HG03439 (cell line): ENCODE data around the gene CMSS1.

Source experiments
- ATAC-seq: cut with Tn5 transposase; IDR thresholded peaks from one replicate; pipeline ENCODE4 v1.9.1; 2021; ENCODE audit warnings: mild to moderate bottlenecking, moderate library complexity; ENCODE audit not compliant: unreplicated experiment

CMSS1 gene

DNA sequence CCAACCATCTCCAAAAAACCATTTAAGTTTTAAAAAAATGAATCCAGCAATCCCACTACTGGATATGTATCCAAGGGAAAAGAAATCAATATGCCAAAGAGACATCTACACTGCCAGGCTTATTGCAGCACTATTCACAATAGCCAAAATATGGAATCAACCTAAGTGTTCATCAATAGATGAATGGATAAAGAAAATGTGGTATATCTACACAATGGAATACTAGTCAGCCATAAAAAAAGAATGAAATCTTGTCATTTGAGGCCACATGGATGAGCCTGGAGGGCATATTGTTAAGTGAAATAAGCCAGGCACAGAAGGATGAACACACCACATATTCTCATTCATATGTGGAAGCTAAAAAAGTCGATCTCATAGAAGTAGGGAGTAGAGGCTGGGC, 160.6 kb downstream of the CMSS1 start:
- ATAC-seq: no peak

DNA sequence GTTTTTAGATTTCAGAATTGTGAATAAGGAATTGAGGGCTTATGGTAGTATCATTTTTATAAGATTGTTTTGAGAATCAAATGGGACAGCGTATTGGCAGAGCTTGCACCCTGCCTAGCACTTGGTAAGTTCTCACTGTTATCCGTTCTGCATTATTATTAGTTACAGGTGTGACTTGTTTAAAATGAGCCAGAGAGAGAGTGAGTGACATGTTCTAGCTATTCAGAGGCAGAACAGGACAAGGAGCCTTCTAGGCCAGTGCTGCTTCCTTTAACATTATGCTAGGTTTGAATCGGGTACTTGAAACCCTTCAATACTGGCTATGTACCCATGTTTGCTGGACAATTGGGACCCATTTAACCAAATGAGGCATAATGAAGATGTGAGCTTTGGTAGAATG, 162.9 kb downstream of the CMSS1 start:
- no peak for ATAC-seq

DNA sequence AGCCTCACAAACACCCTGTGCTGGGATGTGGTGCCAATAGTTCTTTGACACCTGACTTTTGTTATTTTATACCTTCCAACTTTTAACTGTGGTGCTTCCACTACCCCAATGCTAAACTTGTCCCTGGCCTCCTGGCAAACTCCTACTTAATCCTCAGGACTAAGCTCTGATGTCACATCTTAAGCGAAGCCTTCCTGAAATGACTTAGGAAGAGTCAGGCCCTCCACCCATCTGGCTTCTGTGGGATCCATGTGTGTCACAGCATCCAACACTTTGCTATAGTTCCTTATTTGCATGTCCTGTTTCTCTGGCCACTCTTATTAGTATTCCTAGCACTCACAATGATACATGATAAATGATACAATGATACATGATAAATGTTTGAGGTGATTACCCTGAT, 163.5 kb downstream of the CMSS1 start:
- ATAC-seq: no peak

DNA sequence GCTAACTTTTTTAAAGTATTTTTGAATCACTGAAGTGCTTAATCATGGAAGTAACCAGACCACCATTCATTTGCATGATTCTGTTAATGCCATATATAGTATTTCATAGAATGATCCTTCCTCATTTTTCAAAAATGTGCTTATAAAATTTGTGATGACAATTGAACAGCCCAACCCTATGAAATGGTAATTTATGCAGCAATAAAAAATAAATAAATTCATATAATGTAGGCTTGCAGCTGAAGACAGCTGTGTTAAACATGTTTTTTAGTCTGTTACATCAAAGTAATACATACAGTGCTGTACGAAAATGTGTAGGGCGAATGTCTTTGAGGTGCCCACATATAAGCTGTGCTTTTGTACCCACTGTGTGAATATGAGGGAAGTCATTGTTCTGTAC, 165.0 kb downstream of the CMSS1 start:
- ATAC-seq: no peak

DNA sequence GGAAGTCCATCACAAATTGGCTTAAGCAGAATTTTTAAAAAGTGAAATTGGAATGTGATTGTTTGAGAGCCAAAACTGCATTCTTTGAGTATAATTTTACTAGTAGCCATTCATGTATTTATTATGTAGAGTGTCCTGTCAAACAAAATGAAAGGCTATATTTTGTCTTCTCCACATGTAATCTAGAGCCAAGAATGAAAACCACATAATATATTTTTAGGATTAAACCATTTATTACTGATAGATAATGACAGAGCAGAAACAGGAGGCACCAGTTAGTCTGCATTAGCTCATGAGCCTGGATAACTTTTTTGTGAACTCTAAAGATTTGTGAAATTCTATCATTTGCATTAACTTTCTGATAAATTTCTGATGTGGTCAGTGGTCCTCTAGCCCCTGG, 166.5 kb downstream of the CMSS1 start:
- no peak for ATAC-seq

DNA sequence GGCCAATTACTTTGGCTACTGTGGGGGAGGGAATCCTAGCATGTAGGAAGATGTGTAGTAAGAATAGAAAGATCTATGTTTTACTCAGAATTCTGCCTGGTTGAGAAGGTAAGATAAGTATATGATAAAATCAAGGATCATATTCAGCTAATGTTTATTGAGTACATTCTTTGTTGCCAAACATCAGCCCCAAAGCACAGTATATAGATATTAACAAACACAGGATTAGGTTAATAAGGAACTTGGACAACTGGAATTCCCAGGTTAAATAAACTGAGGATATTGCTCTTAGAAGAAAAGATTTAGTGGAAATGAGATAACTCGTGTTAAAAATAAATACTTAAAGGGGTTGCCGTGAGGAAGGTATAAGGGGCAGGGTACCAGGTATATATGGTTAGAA, 167.0 kb downstream of the CMSS1 start:
- no peak for ATAC-seq

DNA sequence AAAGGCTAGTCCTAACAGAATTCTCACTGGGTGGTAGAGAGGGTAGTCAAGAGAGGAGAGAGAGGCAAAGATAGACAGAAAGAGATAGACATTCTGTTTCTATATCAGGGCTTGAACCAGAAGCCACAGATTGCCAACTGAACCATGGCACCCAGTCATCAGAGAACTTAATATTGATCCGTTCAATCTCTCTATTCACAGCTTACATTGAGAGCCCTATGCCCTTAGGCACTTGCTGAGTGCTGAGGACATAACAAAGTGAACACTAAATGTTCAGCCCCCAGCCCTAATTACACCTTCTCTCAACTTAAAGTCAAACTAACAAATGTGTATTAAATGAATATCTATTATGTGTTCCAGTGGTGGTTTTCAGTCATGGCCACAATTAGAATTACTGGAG, 172.5 kb downstream of the CMSS1 start:
- no peak for ATAC-seq

DNA sequence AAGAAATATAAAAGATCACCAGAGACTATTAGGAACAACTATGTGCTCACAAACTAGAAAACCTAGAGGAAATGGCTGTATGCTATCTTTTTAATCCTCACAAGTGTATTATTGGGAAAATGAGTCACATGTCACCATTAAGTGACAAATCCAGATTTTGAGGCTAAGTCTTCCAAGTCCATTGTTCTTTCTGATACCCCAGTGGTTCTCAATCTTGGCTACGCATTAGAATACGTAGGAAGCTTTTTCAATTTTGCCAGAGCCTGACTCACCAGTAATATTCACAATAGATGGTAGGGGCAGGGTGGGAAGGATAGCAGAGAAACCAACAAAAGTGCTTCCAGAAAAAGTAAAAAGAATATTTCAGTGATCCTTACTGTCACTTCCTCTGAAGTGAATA, 179.6 kb downstream of the CMSS1 start:
- ATAC-seq: no peak

DNA sequence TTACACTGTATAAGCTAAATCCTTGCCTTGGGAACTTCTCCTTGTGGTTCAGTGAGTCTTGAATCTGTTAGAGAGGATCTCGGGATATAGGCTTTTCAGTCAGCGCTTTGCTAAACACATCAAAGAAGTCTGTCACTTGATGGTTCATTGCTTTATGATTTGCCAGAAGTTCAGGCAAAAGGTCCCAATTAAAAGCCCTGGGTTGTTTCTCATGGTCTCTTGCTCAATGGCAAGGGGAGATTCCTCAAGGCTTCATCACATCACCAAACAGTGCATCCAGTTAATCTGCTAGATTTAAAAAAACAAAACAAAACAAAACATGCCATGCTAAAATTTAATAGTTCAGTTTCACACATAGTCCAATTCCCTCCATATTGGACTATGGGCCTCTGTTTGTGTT, 181.9 kb downstream of the CMSS1 start:
- no peak for ATAC-seq

DNA sequence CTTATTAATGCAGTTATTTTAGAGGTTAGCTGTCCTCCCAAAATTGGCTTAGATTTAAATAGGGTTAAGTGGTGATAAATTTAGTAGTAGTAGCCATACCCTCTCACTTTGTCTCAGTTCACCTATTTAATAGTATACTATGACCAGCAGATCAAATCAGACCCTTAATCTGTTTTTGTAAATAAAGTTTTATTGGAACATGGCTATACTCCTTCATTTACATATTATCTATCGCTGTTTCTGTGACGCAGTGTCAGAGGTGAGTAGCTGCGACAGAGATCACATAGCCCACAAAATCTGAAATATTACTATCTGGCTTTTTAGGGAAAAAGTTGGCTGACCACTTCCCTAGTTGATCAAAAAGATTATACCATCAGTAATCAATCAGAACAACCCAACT, 183.4 kb downstream of the CMSS1 start:
- ATAC-seq: no peak

DNA sequence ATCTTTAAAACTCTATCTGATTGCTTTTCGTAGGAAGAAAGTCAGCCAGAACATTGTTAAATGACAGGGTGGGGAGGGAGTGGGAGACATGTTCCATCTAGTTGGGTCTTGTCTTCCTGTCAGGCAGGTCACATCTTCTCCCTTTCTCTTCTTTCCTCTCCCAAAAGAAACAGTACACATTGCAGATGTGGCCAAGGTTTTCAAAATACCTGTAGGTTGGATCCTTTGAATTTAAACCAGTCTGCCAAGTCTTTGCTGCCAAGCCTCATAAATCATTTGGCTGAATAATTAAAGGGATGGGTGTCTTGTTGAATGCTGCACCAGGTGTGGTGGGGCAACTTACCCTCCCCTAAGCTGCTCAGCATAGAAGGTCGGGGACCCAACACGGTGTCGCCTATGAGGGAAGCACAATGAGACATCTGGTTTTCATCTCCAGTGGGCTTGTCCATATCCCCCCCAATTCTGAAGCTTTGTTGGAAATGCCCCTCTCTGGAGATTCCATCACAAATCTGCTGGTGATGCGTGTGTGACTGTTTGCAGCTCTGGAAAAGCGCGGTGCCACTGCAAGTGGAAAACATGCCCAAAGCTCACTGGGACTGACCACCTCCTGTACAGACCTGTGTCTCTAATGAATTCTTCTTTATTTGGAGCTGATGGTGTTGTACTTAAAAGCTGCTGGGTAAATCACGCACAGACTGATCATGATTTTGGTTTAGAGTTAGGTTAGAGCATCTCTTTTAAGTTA, 184.0 kb downstream of the CMSS1 start:
- ATAC-seq: no peak

DNA sequence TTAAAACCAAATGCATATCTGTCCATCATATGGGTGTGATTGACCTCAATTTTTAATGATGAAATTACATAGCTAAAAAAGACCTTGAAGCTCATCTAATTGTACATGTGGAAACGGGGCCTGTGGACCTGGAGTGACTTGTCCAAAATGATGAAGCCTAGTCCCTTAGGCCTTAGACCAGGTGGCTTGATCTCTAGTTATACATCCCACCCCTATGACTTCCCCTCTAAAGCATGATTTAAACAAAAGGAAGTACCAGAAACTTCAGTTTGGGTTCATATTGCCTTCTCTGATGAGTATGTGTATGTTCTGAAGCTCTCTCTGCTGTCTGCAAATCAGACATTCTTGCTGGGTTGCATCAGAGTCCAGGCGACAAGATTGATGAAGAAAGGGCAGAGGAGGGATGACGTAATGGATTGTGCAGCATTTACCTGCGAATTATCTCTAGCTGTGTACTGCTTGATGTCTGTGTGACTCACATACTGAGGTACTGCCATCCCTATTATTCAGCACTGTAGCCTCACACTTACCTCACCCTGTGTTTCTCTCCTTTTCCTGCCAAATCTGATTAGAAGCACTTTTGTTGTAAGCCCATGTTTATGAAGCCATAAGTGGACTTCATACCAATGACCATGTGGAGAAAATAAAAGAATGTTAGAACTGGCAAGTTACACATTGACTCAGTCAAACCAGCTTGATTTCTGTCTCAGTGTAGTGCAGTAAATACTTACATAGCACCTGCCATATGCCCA, 185.1 kb downstream of the CMSS1 start:
- ATAC-seq: no peak

DNA sequence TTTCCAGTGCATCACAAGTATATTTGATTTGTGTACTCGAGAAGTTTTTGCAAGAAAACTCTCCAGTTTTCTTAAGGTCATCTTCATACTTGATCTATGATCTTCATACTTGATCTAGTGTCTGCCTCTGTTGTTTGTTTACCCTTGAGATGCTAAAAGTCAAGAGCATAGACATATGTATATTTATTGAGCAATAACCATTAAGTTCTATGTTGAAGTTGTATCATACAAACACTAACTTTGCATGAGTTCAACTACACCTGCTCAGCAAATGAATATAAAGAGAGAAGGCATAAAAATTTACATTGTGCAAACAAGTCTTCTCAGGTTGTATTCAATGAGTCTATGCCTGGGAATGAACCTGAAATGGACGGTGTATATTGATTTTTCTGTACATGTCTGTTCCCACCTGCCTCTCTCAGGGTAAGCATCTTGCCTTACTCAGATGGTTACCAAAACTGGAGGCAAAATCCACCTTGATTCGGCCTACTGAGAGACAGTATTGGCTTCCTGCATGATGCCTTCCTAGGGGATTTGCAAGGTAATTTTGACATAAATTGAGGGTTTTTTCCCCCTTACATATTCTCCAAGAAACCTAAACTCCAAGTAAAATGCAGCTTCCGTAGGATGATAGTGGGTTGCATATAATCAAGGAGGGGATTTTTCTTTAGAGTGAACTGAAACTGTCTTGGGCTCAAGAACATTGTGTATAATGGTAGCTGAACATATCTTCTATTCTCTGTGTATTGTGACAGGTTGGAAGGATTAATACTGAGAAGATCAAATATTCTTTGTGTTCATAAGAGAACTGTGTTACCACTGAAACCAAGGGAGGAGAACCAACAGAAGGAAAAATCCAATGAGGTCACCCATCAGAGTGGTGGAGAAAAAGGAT, 186.2 kb downstream of the CMSS1 start:
- no peak for ATAC-seq

DNA sequence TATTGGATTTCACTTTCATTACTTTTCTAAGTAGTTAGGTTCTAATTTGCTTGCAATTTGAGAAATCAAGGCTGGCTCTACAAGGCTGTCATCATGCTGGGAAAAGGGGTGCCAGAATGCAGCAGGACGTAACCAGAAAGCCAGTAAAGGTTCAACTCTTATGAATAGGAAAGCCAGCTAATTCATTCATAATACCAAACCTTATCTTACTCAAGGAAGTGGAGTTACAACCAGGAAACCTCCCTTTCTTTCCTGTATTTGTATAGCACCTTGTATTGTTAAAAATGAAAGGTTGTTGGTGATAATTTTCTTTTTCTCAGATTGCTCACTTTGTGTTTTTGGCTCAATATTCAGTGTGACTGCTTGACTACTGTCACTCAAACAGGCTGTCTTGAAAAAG, 187.3 kb downstream of the CMSS1 start:
- ATAC-seq: no peak

DNA sequence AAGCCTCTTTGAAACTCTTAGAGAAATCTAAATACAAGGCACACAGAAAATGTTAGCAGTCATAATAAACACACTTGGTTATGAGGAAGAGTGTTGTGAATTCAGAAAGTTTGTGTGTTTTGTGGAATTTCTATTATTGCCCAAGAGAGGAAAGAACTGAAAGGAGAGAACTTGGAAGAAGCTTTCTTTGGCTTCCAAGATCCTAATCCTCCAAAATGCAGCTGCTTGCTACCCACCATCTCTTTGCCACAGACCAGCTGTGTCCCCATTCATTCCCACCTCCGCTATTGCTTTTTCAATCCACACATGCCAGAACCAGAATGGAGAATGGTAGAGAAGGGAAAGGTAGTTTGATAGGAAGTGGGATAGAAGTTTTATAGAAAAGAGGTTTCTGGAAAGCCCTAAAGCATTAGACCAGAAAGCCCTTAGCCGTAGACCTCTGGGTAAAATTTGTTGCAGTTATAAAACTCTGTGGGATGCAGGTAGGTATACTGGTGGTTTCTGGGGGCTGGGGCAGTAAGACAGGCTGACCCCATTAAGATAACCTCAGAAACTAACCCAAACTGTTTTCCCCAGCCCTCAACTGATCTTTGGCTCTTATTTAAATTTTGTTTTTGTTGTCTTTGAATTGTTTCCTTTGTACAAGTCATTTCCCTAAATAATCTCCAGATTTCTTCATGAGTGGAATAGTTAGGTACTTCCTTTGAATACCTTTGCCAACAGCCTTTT, 188.2 kb downstream of the CMSS1 start:
- no peak for ATAC-seq

DNA sequence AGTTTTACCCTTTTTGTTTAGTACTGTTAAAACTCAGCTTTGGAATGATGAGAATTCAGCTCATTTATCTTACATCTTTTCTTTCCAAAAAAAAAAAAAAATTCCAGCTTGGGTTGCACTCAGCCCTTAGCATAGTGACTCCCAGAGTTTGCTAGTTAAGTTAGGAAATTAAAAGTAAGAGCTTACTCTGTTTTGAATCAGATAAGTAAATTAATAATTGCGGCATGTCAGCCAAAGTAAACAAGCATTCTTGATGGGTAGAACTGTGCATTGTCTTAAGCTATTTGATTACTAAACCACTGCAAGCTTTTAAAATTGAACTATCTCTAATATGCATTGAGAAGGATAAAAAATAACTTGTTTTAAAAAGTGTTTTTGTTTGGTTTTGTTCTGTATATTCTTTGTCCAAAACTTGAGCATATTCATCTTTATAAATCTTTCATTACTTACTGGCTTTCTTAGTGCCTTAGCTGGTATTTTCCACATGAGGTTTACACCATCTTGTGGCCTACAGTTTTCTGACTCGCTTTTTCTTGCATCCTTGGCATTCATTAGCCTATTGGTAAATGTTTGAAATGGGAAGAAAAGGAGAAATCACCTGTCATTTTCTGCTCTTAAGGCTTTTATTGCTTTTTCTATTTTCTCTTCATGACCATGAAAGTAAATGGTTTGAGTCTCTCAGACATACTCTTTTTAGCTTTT, 189.1 kb downstream of the CMSS1 start:
- no peak for ATAC-seq

DNA sequence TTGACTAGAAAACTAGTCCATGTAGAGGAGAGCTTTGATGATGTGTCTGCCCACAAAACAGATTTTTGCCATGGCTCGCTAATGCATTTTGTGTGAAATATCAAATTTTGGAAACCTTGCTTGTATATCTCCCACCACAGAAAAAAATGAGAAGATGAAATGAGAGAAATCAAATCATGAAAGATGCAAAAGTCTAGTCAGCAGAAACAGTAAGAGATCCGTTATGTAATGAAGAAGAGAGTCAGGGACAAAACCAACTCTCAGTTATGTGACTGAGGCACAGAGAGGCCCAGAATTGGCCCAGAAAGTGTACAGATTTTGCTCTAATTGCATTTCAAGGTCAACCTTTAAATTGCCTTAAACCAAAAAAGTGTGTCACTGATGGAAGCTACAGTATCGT, 189.7 kb downstream of the CMSS1 start:
- ATAC-seq: no peak

DNA sequence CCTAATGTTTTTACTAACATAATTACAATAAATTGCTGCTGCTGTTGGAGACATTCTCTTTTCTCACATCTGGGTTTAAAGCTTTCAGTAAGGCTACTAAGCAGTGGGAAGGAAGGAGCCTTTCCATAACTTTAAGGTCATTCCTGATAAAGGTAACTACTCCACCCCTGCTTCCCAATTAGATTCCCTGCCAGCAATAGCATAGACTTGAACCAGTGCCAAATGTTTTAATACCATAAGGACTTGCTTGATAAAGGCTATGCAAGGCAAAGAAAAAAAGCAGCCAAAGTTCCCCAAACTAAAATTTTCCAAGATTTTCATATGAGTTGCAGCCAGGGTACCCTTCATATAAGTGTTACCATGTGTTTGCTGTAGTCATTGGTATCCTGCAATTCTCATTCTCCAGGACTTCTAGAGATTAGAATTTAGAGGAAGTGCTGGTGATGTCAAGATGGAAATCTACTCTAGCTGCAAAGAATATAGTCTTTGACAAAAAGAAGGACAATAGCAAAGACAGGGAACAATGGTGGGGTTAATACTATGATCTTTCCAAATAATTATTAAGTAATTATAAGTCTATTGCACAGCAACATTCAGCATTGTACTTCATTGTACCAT, 190.5 kb downstream of the CMSS1 start:
- no peak for ATAC-seq

DNA sequence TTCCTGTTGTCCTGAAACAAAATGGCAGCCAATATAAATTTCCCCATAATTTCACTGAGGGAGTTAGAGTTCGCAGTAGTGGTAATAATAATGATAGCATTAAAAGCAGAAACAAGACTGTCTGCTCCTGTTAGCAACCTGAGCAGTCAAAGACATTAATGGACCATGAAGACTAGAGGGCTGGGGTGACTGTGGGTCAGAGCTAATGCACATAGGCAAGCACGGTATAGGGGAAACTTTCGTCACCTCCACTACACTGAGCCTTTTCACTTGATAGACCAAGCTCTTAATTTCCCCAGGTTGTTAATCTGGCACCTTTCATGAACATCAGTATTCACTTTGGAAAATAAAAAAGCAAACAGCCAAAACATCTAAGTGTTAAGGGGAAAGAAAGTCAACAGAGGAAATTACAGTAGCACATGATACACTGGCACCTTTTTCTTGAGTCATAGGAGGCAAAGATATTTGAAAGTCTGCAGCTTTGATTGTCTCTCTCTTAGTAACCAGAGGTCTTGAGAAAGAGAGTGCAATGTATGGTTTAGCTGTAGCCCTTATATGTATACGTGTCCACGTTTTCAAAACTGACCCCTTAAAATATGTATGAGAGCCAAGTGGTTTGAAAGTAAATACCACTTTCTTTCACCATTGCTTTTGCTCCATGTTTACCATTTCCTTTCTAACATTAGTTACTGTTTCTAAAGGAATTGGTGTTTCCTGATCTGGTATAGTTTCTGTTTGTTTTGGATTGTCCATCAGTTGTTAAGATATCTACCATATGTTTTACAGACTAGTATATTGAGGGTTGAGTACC, 191.8 kb downstream of the CMSS1 start:
- ATAC-seq: no peak
